OCI-LY1 (cell line): ENCODE measurements around the gene PKNOX2.

Experiments
- H2AFZ ChIP-seq: fragments of 200-600 bp; sonication (generic), shearing (Covaris generic); 2 replicates; pipeline ENCODE4 v1.6.0; 2014; ENCODE audit warnings: antibody characterized with exemption, mild to moderate bottlenecking, low read length
- H3F3A ChIP-seq: fragments of 200-600 bp; sonication (generic), shearing (Covaris generic); 2 replicates; pipeline ENCODE4 v1.6.0; 2014; ENCODE audit warnings: mild to moderate bottlenecking, antibody characterized with exemption, low read length, moderate library complexity; ENCODE audit not compliant: insufficient read depth
- H3K27ac ChIP-seq: fragments of 200-600 bp; sonication (generic); 2 replicates; pipeline ENCODE4 v1.5.1; 2014; ENCODE audit warnings: low read length, mixed run types, mild to moderate bottlenecking, low read depth; ENCODE audit not compliant: poor library complexity, severe bottlenecking
- H3K27me3 ChIP-seq: fragments of 200-600 bp; sonication (generic); 2 replicates; pipeline ENCODE4 v1.6.0; 2014; ENCODE audit warnings: antibody characterized with exemption, mild to moderate bottlenecking, low read length, moderate library complexity; ENCODE audit not compliant: insufficient read depth
- H3K36me3 ChIP-seq: fragments of 200-600 bp; sonication (generic); 2 replicates; pipeline ENCODE4 v1.6.1; 2014; ENCODE audit warnings: mild to moderate bottlenecking, antibody characterized with exemption, low read length, moderate library complexity, mixed read lengths; ENCODE audit not compliant: insufficient read depth
- H3K4me1 ChIP-seq: fragments of 200-600 bp; sonication (generic); 2 replicates; pipeline ENCODE4 v1.5.1; 2014; ENCODE audit warnings: mild to moderate bottlenecking, low read length, moderate library complexity; ENCODE audit not compliant: insufficient read depth, severe bottlenecking
- H3K4me2 ChIP-seq: fragments of 200-600 bp; sonication (generic), shearing (Covaris generic); 2 replicates; pipeline ENCODE4 v1.6.1; 2014; ENCODE audit warnings: low read length
- H3K4me3 ChIP-seq: fragments of 200-600 bp; sonication (generic); 2 replicates; pipeline ENCODE4 v1.5.1; 2014; ENCODE audit warnings: low read length, low read depth, mild to moderate bottlenecking, mixed read lengths; ENCODE audit not compliant: poor library complexity, severe bottlenecking
- H3K79me2 ChIP-seq: fragments of 200-600 bp; shearing (Covaris generic); 2 replicates; pipeline ENCODE4 v1.6.1; 2016; ENCODE audit warnings: mixed run types, low read length, mixed read lengths; ENCODE audit not compliant: insufficient read depth
- H3K9ac ChIP-seq: fragments of 200-600 bp; sonication (generic), shearing (Covaris generic); 2 replicates; pipeline ENCODE4 v1.6.1; 2014; ENCODE audit warnings: mild to moderate bottlenecking, low read length, mixed read lengths
- H3K9me2 ChIP-seq: fragments of 200-600 bp; sonication (generic), shearing (Covaris generic); 2 replicates; pipeline ENCODE4 v1.6.1; 2014; ENCODE audit warnings: low read depth, mild to moderate bottlenecking, low read length, mixed read lengths
- H3K9me3 ChIP-seq: fragments of 200-600 bp; shearing (Covaris generic); 2 replicates; pipeline ENCODE4 v1.6.1; 2014; ENCODE audit warnings: low read length, mixed read lengths
- H4K20me1 ChIP-seq: fragments of 200-600 bp; sonication (generic), shearing (Covaris generic); 2 replicates; pipeline ENCODE4 v1.6.0; 2016; ENCODE audit warnings: mild to moderate bottlenecking, low read length; ENCODE audit not compliant: insufficient read depth
- CTCF ChIP-seq: fragments of 200-600 bp; sonication (generic), shearing (Covaris generic); IDR thresholded peaks from 2 replicates; pipeline ENCODE4 v1.5.1; 2017; ENCODE audit warnings: mild to moderate bottlenecking, antibody characterized with exemption, low read length, moderate library complexity, mixed read lengths
- EZH2 ChIP-seq: fragments of 200-600 bp; sonication (generic), shearing (Covaris generic); IDR thresholded peaks from 2 replicates; pipeline ENCODE4 v1.8.0; 2017; ENCODE audit warnings: borderline replicate concordance, mixed run types, mild to moderate bottlenecking, antibody characterized with exemption, low read length, moderate library complexity, mixed read lengths

The PKNOX2 gene

DNA sequence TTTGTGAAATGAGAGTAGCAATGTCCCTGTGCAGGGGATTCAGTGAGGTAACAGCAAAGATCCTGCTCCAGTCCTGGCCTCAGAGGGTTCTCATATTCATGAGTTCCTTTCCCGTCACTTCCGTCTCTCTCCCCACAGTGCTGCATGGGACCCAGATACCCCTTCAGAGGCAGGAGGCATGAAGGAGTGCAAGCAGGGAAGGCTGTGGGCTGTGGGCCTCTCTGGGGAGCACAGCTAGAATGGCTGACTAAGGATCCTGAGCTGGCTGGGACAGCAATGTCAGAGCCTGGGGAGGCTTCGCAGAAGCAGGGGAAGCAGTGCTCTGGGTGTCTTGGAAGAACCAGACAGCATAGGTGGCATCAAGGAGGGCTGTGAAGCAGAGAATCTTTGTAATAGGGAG lies 13.0 kb downstream of the PKNOX2 start:
- no peaks in the 10 kb centered on the region for H3K9me3 ChIP-seq
- H3K27me3 ChIP-seq, result no peaks in the 10 kb centered on the region
- no peak for TF ChIP-seq EZH2
- TF ChIP-seq CTCF, result no peak
- H4K20me1 ChIP-seq, result no peaks in the 10 kb centered on the region
- H3K4me3 ChIP-seq, result no peak overlapping the region
- H3K79me2 ChIP-seq, result no peaks in the 10 kb centered on the region
- H3F3A ChIP-seq, result no peaks in the 10 kb centered on the region
- H3K4me2 ChIP-seq, result no peak overlapping the region
- H2AFZ ChIP-seq, result no peak overlapping the region
- no peaks in the 10 kb centered on the region for H3K9me2 ChIP-seq
- no peaks in the 10 kb centered on the region for H3K4me1 ChIP-seq
- H3K9ac ChIP-seq, result no peak overlapping the region
- H3K36me3 ChIP-seq, result no peaks in the 10 kb centered on the region
- H3K27ac ChIP-seq, result no peak overlapping the region

GRCh38 chr11:125179346-125179745 lies 14.8 kb downstream of the PKNOX2 start:
- Histone ChIP-seq H3K27me3 (no peaks in the 10 kb centered on the region), H3K4me1 (no peaks in the 10 kb centered on the region), H3K9me2 (no peaks in the 10 kb centered on the region), H3F3A (no peaks in the 10 kb centered on the region), H3K4me3 (no peak overlapping the region), H3K36me3 (no peaks in the 10 kb centered on the region), H4K20me1 (no peaks in the 10 kb centered on the region), H3K79me2 (no peaks in the 10 kb centered on the region), H3K9me3 (no peaks in the 10 kb centered on the region), H3K4me2 (no peak overlapping the region), H3K27ac (no peak overlapping the region), H3K9ac (no peak overlapping the region), H2AFZ (no peak overlapping the region)
- TF ChIP-seq EZH2 (no peak), CTCF (no peak)

GRCh38 chr11:125179895-125180294 lies 15.3 kb downstream of the PKNOX2 start:
- TF ChIP-seq EZH2, result no peak
- no peak for TF ChIP-seq CTCF
- H4K20me1 ChIP-seq, result no peaks in the 10 kb centered on the region
- H3K79me2 ChIP-seq, result no peaks in the 10 kb centered on the region
- no peak overlapping the region for H2AFZ ChIP-seq
- no peaks in the 10 kb centered on the region for H3K27me3 ChIP-seq
- H3K36me3 ChIP-seq, result no peaks in the 10 kb centered on the region
- no peaks in the 10 kb centered on the region for H3F3A ChIP-seq
- H3K9ac ChIP-seq, result no peak overlapping the region
- H3K9me2 ChIP-seq, result no peaks in the 10 kb centered on the region
- no peaks in the 10 kb centered on the region for H3K9me3 ChIP-seq
- H3K4me2 ChIP-seq, result no peak overlapping the region
- H3K4me1 ChIP-seq, result no peaks in the 10 kb centered on the region
- no peak overlapping the region for H3K4me3 ChIP-seq
- H3K27ac ChIP-seq, result no peak overlapping the region
